ENCODE results near the gene ULBP2.
"Not testable (repeated sequence)": the region's sequence is repeated elsewhere in the genome, so short reads cannot be mapped to it uniquely, and the experiment has no call there.

Gene ULBP2

GRCh38 chr6:149927025-149927424, 14.8 kb upstream of the ULBP2 start:
- not testable (repeated sequence) for DNase-seq

- DNase-seq, result no peak
Observed at GRCh38 chr6:149929422-149929821, 12.4 kb upstream of the ULBP2 start.

- DNase-seq, result no peak
Observed at GRCh38 chr6:149931501-149931900, 10.3 kb upstream of the ULBP2 start.

GRCh38 chr6:149933036-149933435, 8.8 kb upstream of the ULBP2 start:
- no peak for DNase-seq

GRCh38 chr6:149933461-149933860, 8.4 kb upstream of the ULBP2 start:
- DNase-seq, result no peak

GRCh38 chr6:149934249-149935156, 7.3 kb upstream of the ULBP2 start:
- DNase-seq, result peak; percentile 72

GRCh38 chr6:149935246-149935645, 6.6 kb upstream of the ULBP2 start:
- DNase-seq, result no peak

GRCh38 chr6:149935668-149936067, 6.1 kb upstream of the ULBP2 start:
- no peak for DNase-seq

GRCh38 chr6:149936743-149937142, 5.1 kb upstream of the ULBP2 start:
- DNase-seq, result no peak

- not testable (repeated sequence) for DNase-seq
Observed at GRCh38 chr6:149938013-149938570, 3.7 kb upstream of the ULBP2 start.

- DNase-seq, result peak; percentile 64
Observed at GRCh38 chr6:149938571-149939355, 3.1 kb upstream of the ULBP2 start.

- no peak for DNase-seq
Observed at GRCh38 chr6:149939356-149939648, 2.5 kb upstream of the ULBP2 start.

GRCh38 chr6:149939909-149940671, 1.7 kb upstream of the ULBP2 start:
- DNase-seq, result no peak

GRCh38 chr6:149940672-149940982, 1.2 kb upstream of the ULBP2 start:
- no peak for DNase-seq

- no peak for DNase-seq
Observed at GRCh38 chr6:149942461-149942829, 631 bp downstream of the ULBP2 start.

GRCh38 chr6:149943321-149943720, 1.5 kb downstream of the ULBP2 start:
- not testable (repeated sequence) for DNase-seq

GRCh38 chr6:149945276-149945675, 3.5 kb downstream of the ULBP2 start:
- DNase-seq, result not testable (repeated sequence)

GRCh38 chr6:149946631-149947030, 4.8 kb downstream of the ULBP2 start:
- DNase-seq, result peak; percentile 25

- not testable (repeated sequence) for DNase-seq
Observed at GRCh38 chr6:149947533-149947932, 5.7 kb downstream of the ULBP2 start.

GRCh38 chr6:149948011-149948410, 6.2 kb downstream of the ULBP2 start:
- DNase-seq, result no peak

GRCh38 chr6:149948616-149949015, 6.8 kb downstream of the ULBP2 start:
- no peak for DNase-seq

GRCh38 chr6:149950423-149950822, 8.6 kb downstream of the ULBP2 start:
- no peak for DNase-seq

GRCh38 chr6:149951096-149951495, 9.3 kb downstream of the ULBP2 start:
- DNase-seq, result peak; percentile 11

Data from right forelimb (tissue), 1 donor.